HEK293T (cell line): ENCODE measurements around the gene GNPTG.

Source experiments
- BHLHE40 ChIP-seq: fragments of 450-650 bp; IDR thresholded peaks from 2 replicates; pipeline ENCODE4 v1.6.1; 2016; ENCODE audit warnings: mild to moderate bottlenecking, moderate library complexity, borderline replicate concordance
- ELF4 ChIP-seq: fragments of 450-650 bp; IDR thresholded peaks from 2 replicates; pipeline ENCODE4 v1.6.1; 2017; ENCODE audit warnings: antibody characterized with exemption
- FOXA1 ChIP-seq: fragments of 450-650 bp; IDR thresholded peaks from 2 replicates; pipeline ENCODE4 v1.6.1; 2016; ENCODE audit warnings: mild to moderate bottlenecking
- FOXK2 ChIP-seq: fragments of 450-650 bp; IDR thresholded peaks from 2 replicates; pipeline ENCODE4 v1.6.1; 2016; ENCODE audit warnings: mild to moderate bottlenecking
- HDGF ChIP-seq: fragments of 450-650 bp; IDR thresholded peaks from 2 replicates; pipeline ENCODE4 v1.6.1; 2017; ENCODE audit warnings: antibody characterized with exemption, borderline replicate concordance
- L3MBTL2 ChIP-seq: fragments of 450-650 bp; conservative IDR thresholded peaks from 2 replicates; pipeline ENCODE4 v1.6.1; 2016; ENCODE audit warnings: mild to moderate bottlenecking
- LEF1 ChIP-seq: fragments of 450-650 bp; IDR thresholded peaks from 2 replicates; pipeline ENCODE4 v1.6.1; 2017; ENCODE audit warnings: mild to moderate bottlenecking, borderline replicate concordance
- TARDBP ChIP-seq: fragments of 450-650 bp; IDR thresholded peaks from 2 replicates; pipeline ENCODE4 v1.6.1; 2016
- ZNF384 ChIP-seq: fragments of 450-650 bp; IDR thresholded peaks from 2 replicates; pipeline ENCODE4 v1.6.1; 2016
- TF ChIP-seq, protein P1 (sequence below): fragments of 450-650 bp; IDR thresholded peaks from 2 replicates; pipeline ENCODE4 v1.6.1; 2016

- TF ChIP-seq FOXA1 (no peak), TARDBP (no peak), FOXK2 (no peak), BHLHE40 (no peak), HDGF (no peak), ZNF384 (no peak), LEF1 (no peak), L3MBTL2 (no peak), ELF4 (no peak)
- TF ChIP-seq, protein P1, sequence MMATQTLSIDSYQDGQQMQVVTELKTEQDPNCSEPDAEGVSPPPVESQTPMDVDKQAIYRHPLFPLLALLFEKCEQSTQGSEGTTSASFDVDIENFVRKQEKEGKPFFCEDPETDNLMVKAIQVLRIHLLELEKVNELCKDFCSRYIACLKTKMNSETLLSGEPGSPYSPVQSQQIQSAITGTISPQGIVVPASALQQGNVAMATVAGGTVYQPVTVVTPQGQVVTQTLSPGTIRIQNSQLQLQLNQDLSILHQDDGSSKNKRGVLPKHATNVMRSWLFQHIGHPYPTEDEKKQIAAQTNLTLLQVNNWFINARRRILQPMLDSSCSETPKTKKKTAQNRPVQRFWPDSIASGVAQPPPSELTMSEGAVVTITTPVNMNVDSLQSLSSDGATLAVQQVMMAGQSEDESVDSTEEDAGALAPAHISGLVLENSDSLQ, result no peak
Observed at GRCh38 chr16:1313721-1314369, 37.9 kb upstream of the GNPTG start.
